B cell (primary cell): ENCODE results near the gene SLC16A9.

Experiments used
- EZH2 ChIP-seq: IDR thresholded peaks from 2 replicates; pipeline ENCODE4 v1.6.1; 2012; ENCODE audit warnings: borderline replicate concordance, low read depth, mild to moderate bottlenecking, moderate library complexity, low read length; ENCODE audit not compliant: insufficient read depth, poor library complexity, severe bottlenecking
- TF ChIP-seq, protein P1 (sequence below): fragments of 200-600 bp; IDR thresholded peaks from one replicate; pipeline ENCODE4 v1.8.0; 2022; ENCODE audit warnings: antibody characterized with exemption, mild to moderate bottlenecking

DNA sequence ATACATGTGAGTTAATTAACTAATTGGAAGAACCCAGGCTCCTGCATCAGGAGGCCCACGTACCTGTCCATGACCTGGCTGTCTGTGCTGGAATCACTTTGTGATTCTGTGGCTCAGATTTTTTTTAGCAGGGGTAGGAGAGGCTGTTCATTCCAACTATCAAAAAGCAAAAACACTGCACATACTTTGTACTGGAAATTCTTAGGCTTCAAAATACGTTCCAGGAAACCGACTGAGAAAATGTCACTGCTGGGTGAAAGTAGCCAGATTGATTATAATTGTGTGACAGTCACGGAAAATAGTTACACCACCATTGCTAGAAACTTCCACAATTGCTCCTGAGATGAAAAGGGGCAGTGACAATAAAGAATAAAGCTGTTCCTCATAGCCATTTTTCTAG, 91.0 kb downstream of the SLC16A9 start:
- TF ChIP-seq, protein P1, sequence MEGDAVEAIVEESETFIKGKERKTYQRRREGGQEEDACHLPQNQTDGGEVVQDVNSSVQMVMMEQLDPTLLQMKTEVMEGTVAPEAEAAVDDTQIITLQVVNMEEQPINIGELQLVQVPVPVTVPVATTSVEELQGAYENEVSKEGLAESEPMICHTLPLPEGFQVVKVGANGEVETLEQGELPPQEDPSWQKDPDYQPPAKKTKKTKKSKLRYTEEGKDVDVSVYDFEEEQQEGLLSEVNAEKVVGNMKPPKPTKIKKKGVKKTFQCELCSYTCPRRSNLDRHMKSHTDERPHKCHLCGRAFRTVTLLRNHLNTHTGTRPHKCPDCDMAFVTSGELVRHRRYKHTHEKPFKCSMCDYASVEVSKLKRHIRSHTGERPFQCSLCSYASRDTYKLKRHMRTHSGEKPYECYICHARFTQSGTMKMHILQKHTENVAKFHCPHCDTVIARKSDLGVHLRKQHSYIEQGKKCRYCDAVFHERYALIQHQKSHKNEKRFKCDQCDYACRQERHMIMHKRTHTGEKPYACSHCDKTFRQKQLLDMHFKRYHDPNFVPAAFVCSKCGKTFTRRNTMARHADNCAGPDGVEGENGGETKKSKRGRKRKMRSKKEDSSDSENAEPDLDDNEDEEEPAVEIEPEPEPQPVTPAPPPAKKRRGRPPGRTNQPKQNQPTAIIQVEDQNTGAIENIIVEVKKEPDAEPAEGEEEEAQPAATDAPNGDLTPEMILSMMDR: no peak
- TF ChIP-seq EZH2: no peak
